CD4-positive, CD25-positive, alpha-beta regulatory T cell (primary cell): ENCODE measurements around the gene CRTC1. TPM values are rescaled to one million over a fixed set of nuclear protein-coding genes. Genes with fewer than 3 reads are reported as not detected.

Source experiments
- ATAC-seq, 2 donors: fragments of 150-1000 bp; cut with Tn5 transposase; one replicate each; pipeline ENCODE4 v1.10.0; 2021; ENCODE audit warnings: low read depth in 2 of 2, moderate number of reproducible peaks in 2 of 2, moderate library complexity in 1 of 2
- DNase-seq, 3 donors: peaks; one replicate each; pipeline versions ENCODE4 v3.0.0 to v3.0.0-alpha.2; 2012 to 2022; ENCODE audit warnings: mixed read lengths in 1 of 3
- H3K27ac ChIP-seq: one replicate; pipeline ENCODE4 v1.7.0; 2013; ENCODE audit warnings: mild to moderate bottlenecking, low read length; ENCODE audit not compliant: insufficient read depth, poor library complexity, severe bottlenecking
- H3K27me3 ChIP-seq: one replicate; pipeline ENCODE4 v1.7.0; 2013; ENCODE audit warnings: low read length; ENCODE audit not compliant: control insufficient read depth, insufficient read depth
- H3K36me3 ChIP-seq: one replicate; pipeline ENCODE4 v1.7.0; 2013; ENCODE audit warnings: mild to moderate bottlenecking, low read length, moderate library complexity; ENCODE audit not compliant: control insufficient read depth, insufficient read depth
- H3K4me1 ChIP-seq: 2 replicates; pipeline ENCODE4 v1.7.0; 2013; ENCODE audit warnings: mild to moderate bottlenecking, low read length; ENCODE audit not compliant: insufficient read depth, control insufficient read depth, poor library complexity, severe bottlenecking
- H3K4me3 ChIP-seq: one replicate; pipeline ENCODE4 v1.7.0; 2013; ENCODE audit warnings: low read depth, mild to moderate bottlenecking, low read length, moderate library complexity
- H3K9me3 ChIP-seq, 2 experiments: 1 replicate in 1 of 2; 2 replicates in 1 of 2; pipeline ENCODE4 v1.7.0; 2013; ENCODE audit warnings: low read length in 2 of 2, mild to moderate bottlenecking in 1 of 2, moderate library complexity in 1 of 2; ENCODE audit not compliant: control insufficient read depth in 2 of 2
- H3K27ac Mint-ChIP-seq, 3 donors: one replicate each; pipeline ENCODE4 v1.8.0; 2020 to 2022; ENCODE audit warnings: mild to moderate bottlenecking in 3 of 3, mixed read lengths in 3 of 3, moderate library complexity in 2 of 3
- H3K27me3 Mint-ChIP-seq: one replicate; pipeline ENCODE4 v1.8.0; 2022; ENCODE audit warnings: mild to moderate bottlenecking, mixed read lengths
- H3K36me3 Mint-ChIP-seq: one replicate; pipeline ENCODE4 v1.8.0; 2020; ENCODE audit warnings: mixed read lengths
- H3K4me1 Mint-ChIP-seq, 4 donors: one replicate each; pipeline ENCODE4 v1.8.0; 2020 to 2022; ENCODE audit warnings: mixed read lengths in 4 of 4, mild to moderate bottlenecking in 1 of 4
- H3K4me3 Mint-ChIP-seq, 4 donors: one replicate each; pipeline ENCODE4 v1.8.0; 2020 to 2022; ENCODE audit warnings: mild to moderate bottlenecking in 4 of 4, mixed read lengths in 4 of 4, moderate library complexity in 3 of 4
- H3K9me3 Mint-ChIP-seq, 7 donors: one replicate each; pipeline ENCODE4 v1.8.0; 2020 to 2022; ENCODE audit warnings: mixed read lengths in 7 of 7, mild to moderate bottlenecking in 3 of 7, moderate library complexity in 2 of 7
- polyA plus RNA-seq, 4 donors: library from polyadenylated mRNA; unstranded; fragments of 300-500 nt; fragmentation: Illumina TruSeq; gene quantifications; one replicate each; pipeline ENCODE4 v1.2.3, GENCODE V29; 2021
- total RNA-seq: library from RNA; stranded (reverse); gene quantifications from one replicate; pipeline ENCODE4 v1.2.3, GENCODE V29; 2022

CRTC1 gene
- total and polyA plus RNA-seq, 5 donors from 2014 or later, result 0.47 to 20.2 (median 1.1) TPM

DNA sequence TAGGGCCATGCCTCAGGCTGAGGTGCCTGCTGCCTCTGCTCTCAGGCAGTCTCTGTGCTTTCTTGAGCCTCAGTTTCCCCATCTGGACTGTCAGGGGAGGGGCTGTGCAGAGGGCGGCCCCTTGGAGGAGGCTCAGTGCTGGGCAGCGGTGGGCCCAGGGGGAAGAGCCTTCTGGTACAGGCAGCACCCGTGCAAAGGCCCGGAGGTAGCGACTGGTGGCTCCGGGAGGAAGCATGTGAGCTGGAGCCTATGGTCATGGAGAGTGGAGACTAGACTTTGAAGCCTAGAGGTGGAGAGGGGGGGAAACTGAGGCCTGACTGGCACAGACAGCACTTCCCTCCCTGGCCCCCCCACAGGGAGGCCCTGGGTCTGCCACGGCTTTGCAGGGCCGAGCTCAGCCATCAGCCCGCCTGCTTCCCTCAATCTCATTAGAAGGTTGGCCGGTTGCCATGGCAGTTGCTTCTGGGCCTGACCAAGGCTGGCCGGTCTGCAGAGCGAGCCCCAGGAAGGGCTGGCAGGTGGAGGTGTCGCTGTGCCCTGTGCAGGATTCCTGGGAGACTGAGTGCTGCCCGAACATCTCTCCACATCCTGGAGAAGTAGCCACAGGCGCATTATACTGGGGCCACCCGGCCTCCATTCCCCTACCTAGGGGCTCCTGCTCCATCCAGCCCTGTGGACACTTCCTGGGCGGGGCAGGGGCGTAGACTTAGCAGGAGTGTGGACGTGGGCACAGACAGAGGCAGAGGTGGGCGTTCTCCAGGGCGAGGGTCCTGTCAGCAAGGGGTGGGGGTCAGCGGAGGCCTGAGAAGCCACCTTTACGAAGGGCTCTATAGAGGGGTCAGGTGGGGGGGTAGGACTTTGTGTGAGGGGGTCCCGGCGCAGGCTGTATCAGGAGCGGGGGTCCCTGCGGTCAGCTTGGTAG is 53.2 kb downstream of the CRTC1 start:
- Histone ChIP-seq H3K4me1 (no peaks in the 10 kb centered on the region), H3K36me3 (no peaks in the 10 kb centered on the region), H3K9me3 (no peaks in the 10 kb centered on the region), H3K27me3 (no peaks in the 10 kb centered on the region), H3K4me3 (no peak overlapping the region), H3K27ac (no peak overlapping the region)
- H3K27ac Mint-ChIP-seq, result peak overlapping the region in 1 of 3 donors; percentile 56
- H3K36me3 Mint-ChIP-seq, result no peaks in the 10 kb centered on the region
- no peak for ATAC-seq
- H3K27me3 Mint-ChIP-seq, result no peaks in the 10 kb centered on the region
- peaks cover 0 to 11% (median 4%) of the 10 kb centered on the region in 4 donors for H3K4me1 Mint-ChIP-seq
- H3K9me3 Mint-ChIP-seq, result peaks cover 0 to 2% (median 0%) of the 10 kb centered on the region in 7 donors
- no peak overlapping the region for H3K4me3 Mint-ChIP-seq
- no peak for DNase-seq

DNA sequence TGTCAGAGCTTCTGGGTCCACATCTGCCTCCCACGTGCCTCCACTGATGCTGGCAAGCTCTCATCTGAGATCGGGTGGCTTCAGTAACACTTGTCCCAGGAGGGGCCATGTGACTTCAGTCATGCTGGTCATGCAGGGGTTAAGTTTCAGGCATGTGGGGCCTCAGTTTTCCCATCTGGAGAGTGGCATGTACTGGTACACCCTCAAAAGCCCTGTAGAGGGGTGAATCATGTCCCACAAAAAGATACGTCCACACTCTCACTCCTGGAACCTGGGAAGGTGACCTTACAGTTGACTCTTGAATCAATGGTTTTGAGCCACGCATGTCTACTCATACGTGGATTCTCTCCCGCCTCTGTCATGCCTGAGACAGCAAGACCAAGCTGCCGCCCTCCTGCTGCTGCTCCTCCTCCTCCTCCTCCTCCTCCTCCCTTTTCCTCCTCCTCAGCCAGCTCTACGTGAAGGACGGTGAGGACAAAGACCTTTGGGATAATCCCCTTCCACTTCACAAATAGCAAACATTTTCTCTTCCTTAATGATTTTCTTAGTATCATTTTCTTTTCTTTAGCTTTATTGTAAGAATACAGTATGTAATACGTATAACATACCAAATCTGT is 54.0 kb downstream of the CRTC1 start:
- Histone ChIP-seq H3K4me1 (no peaks in the 10 kb centered on the region), H3K36me3 (no peaks in the 10 kb centered on the region), H3K4me3 (no peak overlapping the region), H3K27me3 (no peaks in the 10 kb centered on the region), H3K27ac (no peak overlapping the region), H3K9me3 (no peaks in the 10 kb centered on the region)
- ATAC-seq (no peak), DNase-seq (no peak)
- H3K27ac Mint-ChIP-seq, result peak overlapping the region in 1 of 3 donors; percentile 52
- peaks cover 0 to 2% (median 0%) of the 10 kb centered on the region in 7 donors for H3K9me3 Mint-ChIP-seq
- peaks cover 0 to 8% (median 2%) of the 10 kb centered on the region in 4 donors for H3K4me1 Mint-ChIP-seq
- no peak overlapping the region for H3K4me3 Mint-ChIP-seq
- no peaks in the 10 kb centered on the region for H3K27me3 Mint-ChIP-seq
- no peaks in the 10 kb centered on the region for H3K36me3 Mint-ChIP-seq

DNA sequence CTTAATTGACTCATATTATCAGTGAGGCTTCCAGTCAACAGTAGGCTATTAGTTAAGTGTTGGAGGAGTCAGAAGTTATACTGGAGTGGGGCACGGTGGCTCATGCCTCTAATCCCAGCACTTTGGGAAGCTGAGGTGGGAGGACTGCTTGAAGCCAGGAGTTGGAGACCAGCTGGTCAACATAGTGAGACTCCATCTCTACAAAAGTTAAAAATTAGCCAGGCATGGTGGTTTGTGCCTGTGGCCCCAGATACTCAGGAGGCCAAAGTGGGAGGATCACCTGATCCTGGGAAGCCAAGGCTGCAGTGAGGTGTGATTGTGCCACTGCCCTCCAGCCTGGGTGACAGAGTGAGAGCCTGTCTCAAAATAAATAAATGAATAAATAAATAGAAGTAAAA is 54.5 kb downstream of the CRTC1 start:
- peaks cover 0 to 6% (median 2%) of the 10 kb centered on the region in 4 donors for H3K4me1 Mint-ChIP-seq

DNA sequence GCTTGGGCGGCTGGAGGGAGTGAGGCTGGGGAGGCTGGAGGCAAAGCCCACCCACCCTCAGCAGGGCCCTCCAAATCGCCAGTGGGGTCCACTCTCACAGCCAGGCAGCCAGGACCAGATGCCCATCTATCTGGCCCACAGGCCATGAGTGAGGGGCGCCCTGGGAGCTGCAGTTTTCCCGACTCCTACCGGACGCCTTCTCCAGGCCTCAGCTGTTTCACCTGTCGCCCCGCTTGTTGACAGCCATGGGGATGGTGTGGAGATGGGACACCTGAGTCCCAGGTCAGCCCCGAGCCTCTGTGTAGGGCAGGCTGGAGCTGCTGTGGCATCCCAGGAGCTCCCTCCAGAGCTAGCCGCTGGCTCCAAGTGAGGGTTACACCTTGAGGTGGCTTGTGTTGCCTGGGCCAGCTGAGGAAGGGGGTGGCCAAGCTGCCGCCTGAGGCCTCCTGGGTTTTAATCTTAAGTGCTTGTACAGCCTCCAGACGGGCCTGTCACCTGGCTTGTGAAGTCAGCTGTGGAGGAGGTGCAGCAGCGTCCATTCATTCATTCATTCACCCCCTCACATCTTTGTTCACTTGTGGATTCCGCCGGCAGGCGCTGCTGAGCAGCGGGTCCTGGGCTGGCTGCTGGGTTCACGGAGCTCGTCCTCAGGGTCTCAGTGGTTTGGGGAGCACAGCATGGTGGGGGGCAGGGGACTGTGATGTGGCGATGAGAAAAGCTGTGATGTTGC is 55.6 kb downstream of the CRTC1 start:
- ATAC-seq, result no peak
- no peak for DNase-seq
- Histone ChIP-seq H3K36me3 (no peaks in the 10 kb centered on the region), H3K9me3 (no peaks in the 10 kb centered on the region), H3K27ac (no peak overlapping the region), H3K4me3 (no peak overlapping the region), H3K27me3 (no peaks in the 10 kb centered on the region), H3K4me1 (no peaks in the 10 kb centered on the region)
- peaks cover 0 to 2% (median 0%) of the 10 kb centered on the region in 7 donors for H3K9me3 Mint-ChIP-seq
- no peak overlapping the region for H3K27ac Mint-ChIP-seq
- H3K4me1 Mint-ChIP-seq, result peaks cover 0 to 6% (median 0%) of the 10 kb centered on the region in 4 donors
- no peaks in the 10 kb centered on the region for H3K27me3 Mint-ChIP-seq
- no peaks in the 10 kb centered on the region for H3K36me3 Mint-ChIP-seq
- no peak overlapping the region for H3K4me3 Mint-ChIP-seq

More for the DNA sequence above, 54.5 kb downstream of the CRTC1 start:
- H3K9me3 ChIP-seq, result no peaks in the 10 kb centered on the region
- H3K4me3 ChIP-seq, result no peak overlapping the region
- Mint-ChIP-seq H3K9me3 (peaks cover 0 to 2% (median 0%) of the 10 kb centered on the region in 7 donors), H3K27ac (no peak overlapping the region), H3K4me3 (no peak overlapping the region), H3K36me3 (no peaks in the 10 kb centered on the region), H3K27me3 (no peaks in the 10 kb centered on the region)
- no peak overlapping the region for H3K27ac ChIP-seq
- ATAC-seq, result no peak
- no peak for DNase-seq
- no peaks in the 10 kb centered on the region for H3K36me3 ChIP-seq
- no peaks in the 10 kb centered on the region for H3K27me3 ChIP-seq
- no peaks in the 10 kb centered on the region for H3K4me1 ChIP-seq

DNA sequence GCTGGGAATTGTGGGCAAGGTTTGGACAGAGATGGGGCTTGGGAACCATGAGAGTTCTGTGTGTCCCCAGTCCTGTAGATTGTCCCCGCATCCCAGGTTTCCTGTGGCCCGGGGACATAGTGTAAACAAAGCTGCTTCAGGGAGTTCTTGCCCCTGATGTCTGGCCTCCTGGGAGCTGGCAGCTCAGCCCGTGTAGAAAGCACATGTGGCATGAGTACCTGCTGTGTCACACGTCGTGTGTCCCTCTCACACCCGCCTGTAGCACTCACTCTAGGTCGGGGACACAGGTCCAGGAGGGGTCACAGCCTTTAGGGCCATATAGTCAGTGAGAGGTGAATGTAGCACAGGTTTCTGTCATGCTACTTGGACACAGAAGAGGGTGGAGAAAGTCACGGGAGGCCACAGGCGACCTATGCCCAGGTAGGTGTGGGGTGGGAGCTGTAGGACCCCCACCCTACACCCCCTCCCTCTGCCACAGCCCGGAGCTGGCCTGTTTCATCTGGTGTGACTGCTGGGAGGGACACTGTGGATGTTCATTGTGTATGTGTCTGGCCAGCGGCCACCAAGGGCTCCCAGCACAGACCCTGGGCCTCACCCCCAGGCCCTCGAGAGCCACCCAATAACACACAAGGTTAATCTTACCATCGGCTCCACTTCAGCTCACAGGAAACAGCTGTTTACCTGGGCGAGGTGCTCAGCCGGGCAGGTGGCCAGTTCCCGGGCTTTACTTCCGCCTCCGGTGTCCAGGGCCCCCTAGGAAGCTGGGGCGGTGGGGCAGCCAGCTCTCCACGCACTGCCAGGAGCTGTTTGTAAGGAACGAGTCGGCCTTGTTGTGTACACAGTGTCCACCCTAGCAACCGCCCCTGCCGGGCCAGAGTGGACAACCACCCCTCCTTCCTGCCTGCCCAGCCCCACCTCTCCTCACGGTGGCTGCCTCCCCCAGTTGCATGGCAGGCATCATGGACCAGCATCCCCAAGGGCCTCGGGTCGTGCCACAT is 57.9 kb downstream of the CRTC1 start:
- H3K27ac Mint-ChIP-seq, result no peak overlapping the region
- DNase-seq, result no peak

DNA sequence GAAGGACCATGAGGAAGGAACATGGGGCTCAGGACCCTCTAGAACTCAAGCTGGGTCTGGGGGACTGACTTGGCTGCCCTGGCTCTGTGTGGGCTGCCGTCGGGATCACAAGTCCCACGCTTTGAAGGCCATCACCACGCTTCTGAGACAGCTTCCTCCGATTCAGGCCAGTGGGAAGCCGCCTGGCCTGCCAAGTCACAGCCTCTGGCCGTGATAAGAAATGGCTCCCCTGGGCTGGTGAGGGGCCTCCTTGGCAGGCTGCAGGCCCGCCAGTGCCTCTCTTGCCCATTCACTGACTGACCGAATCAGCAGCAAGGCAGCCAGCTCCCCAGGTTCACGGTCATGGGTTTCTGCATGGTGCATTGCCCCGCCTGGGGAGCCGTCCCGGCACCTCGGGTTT is 58.8 kb downstream of the CRTC1 start:
- Histone ChIP-seq H3K27me3 (no peaks in the 10 kb centered on the region), H3K27ac (no peak overlapping the region), H3K9me3 (no peaks in the 10 kb centered on the region), H3K36me3 (no peaks in the 10 kb centered on the region), H3K4me1 (no peaks in the 10 kb centered on the region), H3K4me3 (no peak overlapping the region)
- no peaks in the 10 kb centered on the region for H3K27me3 Mint-ChIP-seq
- no peaks in the 10 kb centered on the region for H3K36me3 Mint-ChIP-seq
- peaks cover 0 to 6% (median 0%) of the 10 kb centered on the region in 4 donors for H3K4me1 Mint-ChIP-seq
- ATAC-seq, result no peak
- H3K9me3 Mint-ChIP-seq, result peaks cover 0 to 1% (median 0%) of the 10 kb centered on the region in 7 donors
- H3K4me3 Mint-ChIP-seq, result no peak overlapping the region
- H3K27ac Mint-ChIP-seq, result no peak overlapping the region
- DNase-seq, result no peak

More for the DNA sequence above, 57.9 kb downstream of the CRTC1 start:
- Histone ChIP-seq H3K4me3 (no peak overlapping the region), H3K4me1 (no peaks in the 10 kb centered on the region), H3K36me3 (no peaks in the 10 kb centered on the region), H3K9me3 (no peaks in the 10 kb centered on the region), H3K27ac (no peak overlapping the region), H3K27me3 (no peaks in the 10 kb centered on the region)
- Mint-ChIP-seq H3K4me1 (peaks cover 0 to 6% (median 0%) of the 10 kb centered on the region in 4 donors), H3K27me3 (no peaks in the 10 kb centered on the region), H3K9me3 (peaks cover 0 to 1% (median 0%) of the 10 kb centered on the region in 7 donors), H3K36me3 (no peaks in the 10 kb centered on the region), H3K4me3 (no peak overlapping the region)
- ATAC-seq, result no peak
